ENCODE results near the gene IGF2BP1. TPM values are rescaled to one million over a fixed set of nuclear protein-coding genes. Genes with fewer than 3 reads are reported as not detected.

IGF2BP1 gene
- total RNA-seq, 6 experiments from 2014 or later = 26.5 to 65.4 (median 60.0) TPM

DNA sequence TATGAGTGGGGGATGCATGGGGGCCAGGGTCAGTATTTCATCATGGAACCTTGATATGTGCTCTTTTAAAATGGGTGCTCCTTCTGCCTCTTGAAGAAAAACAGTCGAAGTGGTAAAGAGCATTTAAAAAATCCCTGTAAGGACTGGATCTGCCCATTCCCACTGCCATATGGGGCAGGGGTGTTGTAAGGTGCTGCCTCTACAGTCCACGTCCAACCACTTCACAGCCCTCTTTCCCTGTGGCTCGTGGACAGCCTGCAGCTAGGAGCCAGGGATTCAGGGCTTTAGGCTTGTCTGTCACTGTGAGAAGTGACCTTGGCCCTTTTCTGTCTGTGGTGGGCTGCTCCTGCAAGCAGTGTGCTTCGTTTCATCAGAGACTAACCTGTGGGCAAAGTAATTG is 44.3 kb downstream of the IGF2BP1 start:
- Mint-ChIP-seq H3K36me3 (ENCODE audit: low read depth) (peaks cover 10% of the 10 kb centered on the region; the same call in 1 of the 2 replicates), H3K4me3 (no peak overlapping the region), H3K9me3 (no peaks in the 10 kb centered on the region), H3K27me3 (ENCODE audit: insufficient read depth) (no peaks in the 10 kb centered on the region; the same call in 1 of the 2 replicates), H3K4me1 (ENCODE audit: low read depth) (no peaks in the 10 kb centered on the region), H3K27ac (no peak overlapping the region)
- no peak for TF ChIP-seq CTCF (IDR thresholded peaks at IDR 0.05)
- no peak for DNase-seq

DNA sequence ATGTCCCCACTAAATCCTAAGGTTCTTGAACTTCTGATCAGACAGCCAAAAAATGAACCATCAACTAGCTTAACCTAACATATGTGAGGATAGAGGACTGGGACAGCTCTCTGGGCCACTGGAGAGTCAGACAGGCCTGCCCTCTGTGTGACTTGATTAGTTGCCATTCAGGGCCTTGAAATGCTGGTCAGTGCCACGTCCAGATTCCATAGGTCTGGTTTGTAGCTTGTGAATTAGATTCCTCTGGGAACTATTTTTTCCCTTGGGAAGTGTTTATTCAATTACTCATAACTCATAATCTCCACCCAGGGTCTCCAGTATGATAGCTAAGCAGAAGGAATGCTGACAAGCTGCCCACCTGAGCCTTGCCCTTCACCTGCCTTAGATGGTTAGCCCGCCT is 48.2 kb downstream of the IGF2BP1 start:
- Mint-ChIP-seq H3K9me3 (no peaks in the 10 kb centered on the region), H3K27me3 (ENCODE audit: insufficient read depth) (peaks cover 6% of the 10 kb centered on the region; the same call in 1 of the 2 replicates), H3K4me3 (no peak overlapping the region), H3K36me3 (ENCODE audit: low read depth) (peaks cover 5% of the 10 kb centered on the region; the same call in 1 of the 2 replicates), H3K4me1 (ENCODE audit: low read depth) (no peaks in the 10 kb centered on the region), H3K27ac (0 out of 2 replicates have a peak overlapping the region, but pooled peaks have one; percentile 32)
- no peak for DNase-seq
- TF ChIP-seq CTCF (IDR thresholded peaks at IDR 0.05) = no peak

DNA sequence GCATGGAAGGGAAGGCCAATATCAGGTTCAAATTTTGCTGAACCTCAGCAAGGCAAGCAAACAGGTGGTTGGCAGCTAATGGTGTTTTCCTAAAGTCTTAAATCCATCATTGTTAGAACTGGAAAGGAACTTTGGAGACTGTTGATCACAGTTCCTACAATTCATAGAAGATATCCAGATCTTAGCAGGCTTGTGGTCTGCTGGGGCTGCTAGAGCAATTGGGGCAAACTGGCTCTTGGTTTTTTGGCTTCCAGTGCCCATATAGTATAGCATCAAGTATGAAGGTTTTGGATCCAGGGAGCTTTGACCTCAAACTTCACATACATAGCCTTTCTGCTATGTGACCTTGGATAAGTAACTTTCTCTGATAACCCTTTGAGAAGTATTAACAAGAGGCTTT is 49.7 kb downstream of the IGF2BP1 start:
- Mint-ChIP-seq H3K36me3 (ENCODE audit: low read depth) (peaks cover 5% of the 10 kb centered on the region; the same call in 1 of the 2 replicates), H3K9me3 (no peaks in the 10 kb centered on the region), H3K4me1 (ENCODE audit: low read depth) (no peaks in the 10 kb centered on the region), H3K27me3 (ENCODE audit: insufficient read depth) (peaks cover 6% of the 10 kb centered on the region; the same call in 1 of the 2 replicates), H3K4me3 (no peak overlapping the region), H3K27ac (no peak overlapping the region)
- TF ChIP-seq CTCF (IDR thresholded peaks at IDR 0.05) = no peak
- DNase-seq = no peak

GRCh38 chr17:49049265-49049664 is 52.1 kb downstream of the IGF2BP1 start:
- H3K4me1 Mint-ChIP-seq (ENCODE audit: low read depth) = no peaks in the 10 kb centered on the region
- no peak for DNase-seq
- H3K27ac Mint-ChIP-seq = no peak overlapping the region
- H3K36me3 Mint-ChIP-seq (ENCODE audit: low read depth) = peaks cover under 1% of the 10 kb centered on the region; the same call in 1 of the 2 replicates
- no peak overlapping the region for H3K4me3 Mint-ChIP-seq
- no peak for TF ChIP-seq CTCF (IDR thresholded peaks at IDR 0.05)
- H3K27me3 Mint-ChIP-seq (ENCODE audit: insufficient read depth) = peaks cover 9% of the 10 kb centered on the region; the same call in 1 of the 2 replicates
- H3K9me3 Mint-ChIP-seq = no peaks in the 10 kb centered on the region

DNA sequence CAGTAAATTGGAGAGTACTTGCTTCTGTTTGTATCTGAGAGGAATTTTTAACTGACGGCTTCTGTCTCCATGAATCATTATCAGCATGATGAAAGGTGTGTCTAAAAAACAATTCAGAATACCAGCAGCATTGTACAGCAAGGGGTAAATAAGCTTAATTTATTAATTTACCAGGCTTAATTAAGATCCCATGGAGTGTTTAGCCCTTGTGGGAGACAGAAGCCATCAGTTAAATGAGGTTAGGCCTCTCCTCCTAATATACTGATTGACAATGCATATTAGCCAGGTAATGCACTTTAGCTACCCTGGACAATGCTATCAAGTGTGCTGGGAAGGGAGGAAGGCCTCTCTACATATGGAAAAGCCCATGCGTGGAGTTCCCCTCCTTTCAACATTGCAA is 53.4 kb downstream of the IGF2BP1 start:
- no peak for TF ChIP-seq CTCF (IDR thresholded peaks at IDR 0.05)
- H3K9me3 Mint-ChIP-seq = no peaks in the 10 kb centered on the region
- H3K4me1 Mint-ChIP-seq (ENCODE audit: low read depth) = no peaks in the 10 kb centered on the region; the same call in 1 of the 2 replicates
- H3K4me3 Mint-ChIP-seq = no peak overlapping the region
- H3K36me3 Mint-ChIP-seq (ENCODE audit: low read depth) = no peaks in the 10 kb centered on the region; the same call in 1 of the 2 replicates
- H3K27me3 Mint-ChIP-seq (ENCODE audit: insufficient read depth) = peaks cover 9% of the 10 kb centered on the region
- H3K27ac Mint-ChIP-seq = no peak overlapping the region
- no peak for DNase-seq
